ENCODE data around the gene GTSE1. TPM values are rescaled to one million over a fixed set of nuclear protein-coding genes. Genes with fewer than 3 reads are reported as not detected.

GTSE1 gene
- total RNA-seq, 1 experiment from 2014 or later: 55.1 TPM

GRCh38 chr22:46358766-46359165 lies 62.1 kb downstream of the GTSE1 start:
- Mint-ChIP-seq H3K27ac (ENCODE audit: unreplicated experiment) (no peak overlapping the region), H3K27me3 (ENCODE audit: insufficient read depth, unreplicated experiment) (no peaks in the 10 kb centered on the region), H3K9me3 (ENCODE audit: unreplicated experiment) (no peaks in the 10 kb centered on the region), H3K36me3 (ENCODE audit: insufficient read depth, unreplicated experiment) (peaks cover 87% of the 10 kb centered on the region), H3K4me1 (ENCODE audit: low read depth, unreplicated experiment) (no peaks in the 10 kb centered on the region), H3K4me3 (ENCODE audit: unreplicated experiment) (no peak overlapping the region)
- H3K27me3 ChIP-seq (replicated peaks; ENCODE audit: control insufficient read depth, insufficient read depth, low read length): no peaks in the 10 kb centered on the region
- DNase-seq: no peak
- ChIA-PET POLR2A (no interaction called here), CTCF (no interaction called here)
- no peak for TF ChIP-seq CTCF (IDR thresholded peaks at IDR 0.05; ENCODE audit: insufficient read depth in 1 of 2, low read depth in 1 of 2, low read length in 1 of 2, severe bottlenecking in 1 of 2, unreplicated experiment in 1 of 2)
- intact Hi-C loops (cut with micrococcal nuclease; ENCODE audit: unreplicated experiment): loop anchor here (5.0 kb wide), 1 partner anchor 34 kb away; no protein-coding TSS in a partner anchor
- BruUV-seq (replicated peaks): no TSS peak
- no peaks in the 10 kb centered on the region; the same call in none of the 2 replicates for H3K36me3 ChIP-seq (ENCODE audit: control insufficient read depth, insufficient read depth, low read length)
- H3K9me3 ChIP-seq: no peaks in the 10 kb centered on the region
- no peaks in the 10 kb centered on the region for H3K4me1 ChIP-seq
- H3K4me3 ChIP-seq (ENCODE audit: low read depth, low read length): no peak overlapping the region

- Mint-ChIP-seq H3K4me1 (ENCODE audit: low read depth, unreplicated experiment) (no peaks in the 10 kb centered on the region), H3K27ac (ENCODE audit: unreplicated experiment) (no peak overlapping the region), H3K27me3 (ENCODE audit: insufficient read depth, unreplicated experiment) (no peaks in the 10 kb centered on the region), H3K9me3 (ENCODE audit: unreplicated experiment) (no peaks in the 10 kb centered on the region), H3K4me3 (ENCODE audit: unreplicated experiment) (no peak overlapping the region), H3K36me3 (ENCODE audit: insufficient read depth, unreplicated experiment) (peaks cover 81% of the 10 kb centered on the region)
- ChIA-PET CTCF (no interaction called here), POLR2A (no interaction called here)
- Histone ChIP-seq H3K4me1 (no peaks in the 10 kb centered on the region), H3K36me3 (ENCODE audit: control insufficient read depth, insufficient read depth, low read length) (no peaks in the 10 kb centered on the region; the same call in none of the 2 replicates), H3K9me3 (no peaks in the 10 kb centered on the region), H3K27me3 (replicated peaks; ENCODE audit: control insufficient read depth, insufficient read depth, low read length) (no peaks in the 10 kb centered on the region), H3K4me3 (ENCODE audit: low read depth, low read length) (no peak overlapping the region)
- intact Hi-C loops (cut with micrococcal nuclease; ENCODE audit: unreplicated experiment): loop anchor here (5.0 kb wide), 1 partner anchor 33 kb away; no protein-coding TSS in a partner anchor
- no TSS peak for BruUV-seq (replicated peaks)
- no peak for DNase-seq
- TF ChIP-seq CTCF (IDR thresholded peaks at IDR 0.05; ENCODE audit: insufficient read depth in 1 of 2, low read depth in 1 of 2, low read length in 1 of 2, severe bottlenecking in 1 of 2, unreplicated experiment in 1 of 2): no peak
Observed at GRCh38 chr22:46359362-46359761, 62.7 kb downstream of the GTSE1 start.

DNA sequence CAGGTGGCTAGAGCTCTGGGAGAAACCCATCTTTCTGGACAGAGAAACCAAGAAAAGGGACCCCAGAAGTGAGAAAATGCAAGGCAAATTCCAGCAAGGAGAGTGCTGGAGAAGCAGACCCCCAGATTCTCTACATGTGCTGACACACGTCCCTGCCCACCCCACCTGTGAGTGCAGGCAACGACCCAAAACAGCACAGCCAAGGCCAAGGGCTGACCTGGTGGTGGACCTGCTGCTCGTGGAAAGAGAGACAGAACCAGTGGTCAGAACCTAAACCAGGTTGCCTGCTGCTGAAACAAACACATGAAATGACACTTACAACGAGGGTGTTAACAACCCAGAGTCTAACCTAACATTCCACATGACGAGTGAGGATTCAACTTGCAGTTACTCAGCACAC lies 63.4 kb downstream of the GTSE1 start:
- no TSS peak for BruUV-seq (replicated peaks)
- TF ChIP-seq CTCF (IDR thresholded peaks at IDR 0.05; ENCODE audit: insufficient read depth in 1 of 2, low read depth in 1 of 2, low read length in 1 of 2, severe bottlenecking in 1 of 2, unreplicated experiment in 1 of 2): no peak
- intact Hi-C loops (cut with micrococcal nuclease; ENCODE audit: unreplicated experiment): no loop called here
- no peaks in the 10 kb centered on the region; the same call in none of the 2 replicates for H3K36me3 ChIP-seq (ENCODE audit: control insufficient read depth, insufficient read depth, low read length)
- H3K9me3 ChIP-seq: no peaks in the 10 kb centered on the region
- Mint-ChIP-seq H3K4me1 (ENCODE audit: low read depth, unreplicated experiment) (no peaks in the 10 kb centered on the region), H3K4me3 (ENCODE audit: unreplicated experiment) (no peak overlapping the region), H3K36me3 (ENCODE audit: insufficient read depth, unreplicated experiment) (peaks cover 73% of the 10 kb centered on the region), H3K9me3 (ENCODE audit: unreplicated experiment) (no peaks in the 10 kb centered on the region), H3K27me3 (ENCODE audit: insufficient read depth, unreplicated experiment) (no peaks in the 10 kb centered on the region), H3K27ac (ENCODE audit: unreplicated experiment) (peak overlapping the region; percentile 4)
- H3K4me3 ChIP-seq (ENCODE audit: low read depth, low read length): no peak overlapping the region
- no peaks in the 10 kb centered on the region for H3K4me1 ChIP-seq
- DNase-seq: no peak
- ChIA-PET POLR2A (no interaction called here), CTCF (no interaction called here)
- no peaks in the 10 kb centered on the region for H3K27me3 ChIP-seq (replicated peaks; ENCODE audit: control insufficient read depth, insufficient read depth, low read length)
